ENCODE measurements around the gene RAB34. TPM values are rescaled to one million over a fixed set of nuclear protein-coding genes. Genes with fewer than 3 reads are reported as not detected.

The RAB34 gene
- total and polyA plus RNA-seq, 2 donors (not counting 3 experiments of a cell fraction or from before 2014, with no cell fraction given): 62.3 to 113 TPM

GRCh38 chr17:28756049-28756804, 38.6 kb upstream of the RAB34 start:
- FAIRE-seq: no peak
- Histone ChIP-seq H3K9me1 (replicated peaks; ENCODE audit: control insufficient read depth, extremely low read depth, insufficient read depth, low read length) (no peaks in the 10 kb centered on the region), H2AFZ (ENCODE audit: low read depth, low read length) (no peak overlapping the region), H3K9me3 (replicated peaks; ENCODE audit: control insufficient read depth, insufficient read depth, low read length) (no peaks in the 10 kb centered on the region), H4K20me1 (replicated peaks; ENCODE audit: control insufficient read depth, extremely low read depth, insufficient read depth, low read length) (no peaks in the 10 kb centered on the region), H3K79me2 (ENCODE audit: control insufficient read depth, insufficient read depth, low read length) (no peaks in the 10 kb centered on the region), H3K9ac (replicated peaks; ENCODE audit: extremely low read depth, insufficient read depth, low read length) (no peak overlapping the region), H3K27ac (ENCODE audit: insufficient read depth, low read depth, low read length) (no peak overlapping the region), H3K4me1 (ENCODE audit: control insufficient read depth, extremely low read depth, insufficient read depth, low read length) (peaks cover 8% of the 10 kb centered on the region), H3K4me3 (replicated peaks in 1 of 3; ENCODE audit: insufficient read depth in 1 of 3, low read depth in 1 of 3, low read length in 3 of 3) (no peak overlapping the region), H3K27me3 (ENCODE audit: control insufficient read depth in 2 of 2, insufficient read depth in 2 of 2, low read length in 2 of 2) (no peaks in the 10 kb centered on the region), H3K4me2 (ENCODE audit: insufficient read depth, low read length) (no peak overlapping the region), H3K36me3 (ENCODE audit: control insufficient read depth in 2 of 2, extremely low read depth in 1 of 2, insufficient read depth in 2 of 2, low read length in 2 of 2) (peaks cover 4 to 27% of the 10 kb centered on the region in 2 experiments)
- BruUV-seq (replicated peaks): no TSS peak
- dilution Hi-C loops (cut with MboI; ENCODE audit: extremely low pct_ligation_motif_present, low sequenced_read_pairs) (no loop called here), intact Hi-C loops (cut with micrococcal nuclease) (no loop called here)
- POLR2A ChIA-PET: no interaction called here
- TF ChIP-seq POLR2AphosphoS5 (IDR thresholded peaks at IDR 0.05; ENCODE audit: insufficient read depth, low read depth, low read length) (no peak), CTCF (IDR thresholded peaks at IDR 0.05; ENCODE audit: extremely low read depth in 1 of 2, insufficient read depth in 1 of 2, low read depth in 1 of 2, low read length in 2 of 2) (no peak), MYC (IDR thresholded peaks at IDR 0.05; ENCODE audit: low read depth, low read length) (no peak), JUN (IDR thresholded peaks at IDR 0.05; ENCODE audit: borderline replicate concordance, insufficient read depth, insufficient read length, low read depth) (no peak)
- CTCF ChIA-PET: no interaction called here
- no peak for DNase-seq (ENCODE audit: low read depth, low spot score)

GRCh38 chr17:28755486-28755885, 37.8 kb upstream of the RAB34 start:
- H3K9me1 ChIP-seq (replicated peaks; ENCODE audit: control insufficient read depth, extremely low read depth, insufficient read depth, low read length): no peaks in the 10 kb centered on the region
- H3K27me3 ChIP-seq (ENCODE audit: control insufficient read depth in 2 of 2, insufficient read depth in 2 of 2, low read length in 2 of 2): no peaks in the 10 kb centered on the region
- TF ChIP-seq JUN (IDR thresholded peaks at IDR 0.05; ENCODE audit: borderline replicate concordance, insufficient read depth, insufficient read length, low read depth): no peak
- no peak for TF ChIP-seq EZH2 (IDR thresholded peaks at IDR 0.05; ENCODE audit: borderline replicate concordance, low read depth, low read length, severe bottlenecking)
- DNase-seq (ENCODE audit: low read depth, low spot score) (no peak), FAIRE-seq (no peak)
- no peak overlapping the region for H3K4me3 ChIP-seq (replicated peaks in 1 of 3; ENCODE audit: insufficient read depth in 1 of 3, low read depth in 1 of 3, low read length in 3 of 3)
- H3K36me3 ChIP-seq (ENCODE audit: control insufficient read depth in 2 of 2, extremely low read depth in 1 of 2, insufficient read depth in 2 of 2, low read length in 2 of 2): peaks cover 4 to 27% of the 10 kb centered on the region in 2 experiments
- BruUV-seq (replicated peaks): no TSS peak
- no peak overlapping the region for H2AFZ ChIP-seq (ENCODE audit: low read depth, low read length)
- dilution Hi-C loops (cut with MboI; ENCODE audit: extremely low pct_ligation_motif_present, low sequenced_read_pairs): no loop called here
- H3K79me2 ChIP-seq (ENCODE audit: control insufficient read depth, insufficient read depth, low read length): no peaks in the 10 kb centered on the region
- ChIA-PET POLR2A (interaction anchor here (0.7 kb wide), 1 partner anchor 87 kb away, joined by 5 read pairs; the partner anchor contains the start of gene FAM222B), CTCF (interaction anchor here (3.9 to 16.6 kb wide), 2 partner anchors 8 to 26 kb away, joined by 21 to 602 read pairs; partner anchors contain the start of genes NEK8 and TLCD1)
- H3K9me3 ChIP-seq (replicated peaks; ENCODE audit: control insufficient read depth, insufficient read depth, low read length): no peaks in the 10 kb centered on the region
- H3K27ac ChIP-seq (ENCODE audit: insufficient read depth, low read depth, low read length): no peak overlapping the region
- H3K4me2 ChIP-seq (ENCODE audit: insufficient read depth, low read length): no peak overlapping the region
- intact Hi-C loops (cut with micrococcal nuclease): no loop called here
- H3K4me1 ChIP-seq (ENCODE audit: control insufficient read depth, extremely low read depth, insufficient read depth, low read length): peaks cover under 1% of the 10 kb centered on the region
- H4K20me1 ChIP-seq (replicated peaks; ENCODE audit: control insufficient read depth, extremely low read depth, insufficient read depth, low read length): no peaks in the 10 kb centered on the region
- no peak overlapping the region for H3K9ac ChIP-seq (replicated peaks; ENCODE audit: extremely low read depth, insufficient read depth, low read length)

Data from endothelial cell of umbilical vein (primary cell).